Stimulated activated naive CD8-positive, alpha-beta T cell treated with anti-CD3 and anti-CD28 coated beads, Interleukin-15, Interleukin-2, amounts not matched to agents 100 ng/mL and 50 ng/mL, for 24 hours (primary cell): ENCODE results near the gene UPK3BL1.
A peak's percentile ranks its signal among the peaks of the same experiment; 100 is the strongest.
"Not testable (repeated sequence)": the region's sequence is repeated elsewhere in the genome, so short reads cannot be mapped to it uniquely, and the experiment has no call there.

Experiments used
- H3K27ac Mint-ChIP-seq: one replicate; pipeline ENCODE4 v1.8.0; 2021; ENCODE audit warnings: mild to moderate bottlenecking, mixed read lengths
- H3K27me3 Mint-ChIP-seq: one replicate; pipeline ENCODE4 v1.8.0; 2021; ENCODE audit warnings: mixed read lengths
- H3K36me3 Mint-ChIP-seq: one replicate; pipeline ENCODE4 v1.8.0; 2021; ENCODE audit warnings: low read depth, mixed read lengths
- H3K4me1 Mint-ChIP-seq: one replicate; pipeline ENCODE4 v1.8.0; 2021; ENCODE audit warnings: low read depth, mixed read lengths
- H3K4me3 Mint-ChIP-seq: one replicate; pipeline ENCODE4 v1.8.0; 2021; ENCODE audit warnings: mild to moderate bottlenecking, mixed read lengths
- H3K9me3 Mint-ChIP-seq: one replicate; pipeline ENCODE4 v1.8.0; 2021; ENCODE audit warnings: mixed read lengths

Gene UPK3BL1

GRCh38 chr7:102642691-102643090, at the start of gene UPK3BL1:
UPK3BL1 (minus strand) TSS chr7:102642791; CDS start chr7:102642741, 50 bp downstream.
- H3K4me3 Mint-ChIP-seq, H3K9me3 Mint-ChIP-seq, H3K27ac Mint-ChIP-seq, H3K36me3 Mint-ChIP-seq, H3K4me1 Mint-ChIP-seq, H3K27me3 Mint-ChIP-seq: not testable (repeated sequence)

- H3K27ac Mint-ChIP-seq, H3K27me3 Mint-ChIP-seq, H3K9me3 Mint-ChIP-seq, H3K4me1 Mint-ChIP-seq, H3K4me3 Mint-ChIP-seq, H3K36me3 Mint-ChIP-seq: not testable (repeated sequence)
These were observed 48.0 kb upstream of the UPK3BL1 start for GRCh38 chr7:102690602-102691001.

- H3K9me3 Mint-ChIP-seq, H3K4me3 Mint-ChIP-seq, H3K4me1 Mint-ChIP-seq, H3K27ac Mint-ChIP-seq, H3K27me3 Mint-ChIP-seq, H3K36me3 Mint-ChIP-seq: not testable (repeated sequence)
These were observed 47.1 kb upstream of the UPK3BL1 start for GRCh38 chr7:102689436-102690282.

- not testable (repeated sequence) for H3K4me1 Mint-ChIP-seq, H3K36me3 Mint-ChIP-seq, H3K27ac Mint-ChIP-seq, H3K4me3 Mint-ChIP-seq, H3K9me3 Mint-ChIP-seq, H3K27me3 Mint-ChIP-seq
These were observed 45.9 kb upstream of the UPK3BL1 start for GRCh38 chr7:102688299-102689036.

GRCh38 chr7:102682560-102682959, 40.0 kb upstream of the UPK3BL1 start:
- H3K4me3 Mint-ChIP-seq, H3K27ac Mint-ChIP-seq, H3K36me3 Mint-ChIP-seq, H3K27me3 Mint-ChIP-seq, H3K4me1 Mint-ChIP-seq, H3K9me3 Mint-ChIP-seq: not testable (repeated sequence)

- not testable (repeated sequence) for H3K36me3 Mint-ChIP-seq, H3K4me3 Mint-ChIP-seq, H3K27ac Mint-ChIP-seq, H3K4me1 Mint-ChIP-seq, H3K9me3 Mint-ChIP-seq, H3K27me3 Mint-ChIP-seq
These were observed 38.2 kb upstream of the UPK3BL1 start for GRCh38 chr7:102680780-102681179.

GRCh38 chr7:102675545-102675944, 33.0 kb upstream of the UPK3BL1 start:
- H3K36me3 Mint-ChIP-seq, H3K4me3 Mint-ChIP-seq, H3K4me1 Mint-ChIP-seq, H3K27me3 Mint-ChIP-seq, H3K27ac Mint-ChIP-seq, H3K9me3 Mint-ChIP-seq: not testable (repeated sequence)

- H3K27me3 Mint-ChIP-seq, H3K4me3 Mint-ChIP-seq, H3K4me1 Mint-ChIP-seq, H3K9me3 Mint-ChIP-seq, H3K27ac Mint-ChIP-seq, H3K36me3 Mint-ChIP-seq: not testable (repeated sequence)
These were observed 31.0 kb upstream of the UPK3BL1 start for GRCh38 chr7:102673447-102674067.

- not testable (repeated sequence) for H3K27me3 Mint-ChIP-seq, H3K4me1 Mint-ChIP-seq, H3K27ac Mint-ChIP-seq, H3K9me3 Mint-ChIP-seq, H3K36me3 Mint-ChIP-seq, H3K4me3 Mint-ChIP-seq
These were observed 29.3 kb upstream of the UPK3BL1 start for GRCh38 chr7:102671956-102672307.

- H3K36me3 Mint-ChIP-seq, H3K27me3 Mint-ChIP-seq, H3K27ac Mint-ChIP-seq, H3K4me1 Mint-ChIP-seq, H3K9me3 Mint-ChIP-seq: not testable (repeated sequence)
- H3K4me3 Mint-ChIP-seq = peak within 1 kb of the TSS; percentile 35
These were observed 28.8 kb upstream of the UPK3BL1 start, which contains the start of gene POLR2J2 for GRCh38 chr7:102671166-102671955. POLR2J2 (minus strand) TSS chr7:102671663; CDS start chr7:102671601, 62 bp downstream.

GRCh38 chr7:102667523-102667922, 24.9 kb upstream of the UPK3BL1 start:
- not testable (repeated sequence) for H3K27ac Mint-ChIP-seq, H3K4me1 Mint-ChIP-seq, H3K36me3 Mint-ChIP-seq, H3K9me3 Mint-ChIP-seq, H3K4me3 Mint-ChIP-seq, H3K27me3 Mint-ChIP-seq

GRCh38 chr7:102666850-102667249, 24.3 kb upstream of the UPK3BL1 start:
- not testable (repeated sequence) for H3K4me1 Mint-ChIP-seq, H3K27me3 Mint-ChIP-seq, H3K4me3 Mint-ChIP-seq, H3K27ac Mint-ChIP-seq, H3K9me3 Mint-ChIP-seq, H3K36me3 Mint-ChIP-seq

- H3K4me3 Mint-ChIP-seq, H3K4me1 Mint-ChIP-seq, H3K36me3 Mint-ChIP-seq, H3K27me3 Mint-ChIP-seq, H3K9me3 Mint-ChIP-seq, H3K27ac Mint-ChIP-seq: not testable (repeated sequence)
These were observed 22.2 kb upstream of the UPK3BL1 start for GRCh38 chr7:102664765-102665164.

- not testable (repeated sequence) for H3K36me3 Mint-ChIP-seq, H3K27me3 Mint-ChIP-seq, H3K4me1 Mint-ChIP-seq, H3K4me3 Mint-ChIP-seq, H3K27ac Mint-ChIP-seq, H3K9me3 Mint-ChIP-seq
These were observed 7.3 kb upstream of the UPK3BL1 start, which contains the start of gene SPDYE2B for GRCh38 chr7:102649924-102650323. SPDYE2B (plus strand) TSS chr7:102650319; CDS start chr7:102652349, 2,030 bp downstream.

GRCh38 chr7:102647813-102648212, 5.2 kb upstream of the UPK3BL1 start:
- not testable (repeated sequence) for H3K9me3 Mint-ChIP-seq, H3K27me3 Mint-ChIP-seq, H3K36me3 Mint-ChIP-seq, H3K27ac Mint-ChIP-seq, H3K4me3 Mint-ChIP-seq, H3K4me1 Mint-ChIP-seq
